Hematopoietic multipotent progenitor cell (in vitro differentiated cells): ENCODE measurements around the gene EME2. TPM values are rescaled to one million over a fixed set of nuclear protein-coding genes. Genes with fewer than 3 reads are reported as not detected.
A peak's percentile ranks its signal among the peaks of the same experiment; 100 is the strongest.

Source experiments
- DNase-seq, 3 donors: peaks; one replicate each; pipeline ENCODE4 v3.0.0-alpha.2; 2011 to 2015; ENCODE audit warnings: low read depth in 2 of 3, low spot score in 2 of 3
- total RNA-seq: library from RNA; depleted of rRNA; stranded (reverse); fragments of >200 nt; gene quantifications from one replicate; pipeline ENCODE4 v1.2.3, GENCODE V29; 2012

EME2 gene
- total RNA-seq, 1 donor = 17.2 TPM

DNA sequence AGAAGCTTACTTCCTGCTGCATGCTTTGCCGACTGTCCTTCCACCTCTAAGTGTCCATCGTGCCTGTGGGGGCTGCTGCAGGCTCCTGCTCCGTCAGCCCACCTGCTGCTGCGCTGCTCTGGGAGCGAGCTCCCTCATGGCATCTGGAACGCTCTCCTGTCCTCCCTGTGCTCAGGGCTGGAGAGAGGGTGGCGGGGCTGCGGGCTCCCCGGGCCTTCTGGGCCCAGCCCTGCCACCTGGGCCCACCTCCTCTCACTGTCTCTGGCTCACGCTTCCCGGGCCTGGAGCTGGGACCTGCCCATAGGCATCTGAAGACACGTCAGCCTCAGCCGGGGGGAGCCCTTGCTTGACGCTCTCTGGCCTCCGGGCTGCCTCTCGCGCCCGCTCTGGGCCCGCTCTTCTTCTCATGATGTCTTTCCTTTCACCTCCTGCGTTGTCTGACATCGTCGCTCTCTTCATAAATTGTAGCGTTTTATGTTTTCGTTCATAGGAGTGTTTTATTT, 28.2 kb upstream of the EME2 start:
- no peak for DNase-seq

DNA sequence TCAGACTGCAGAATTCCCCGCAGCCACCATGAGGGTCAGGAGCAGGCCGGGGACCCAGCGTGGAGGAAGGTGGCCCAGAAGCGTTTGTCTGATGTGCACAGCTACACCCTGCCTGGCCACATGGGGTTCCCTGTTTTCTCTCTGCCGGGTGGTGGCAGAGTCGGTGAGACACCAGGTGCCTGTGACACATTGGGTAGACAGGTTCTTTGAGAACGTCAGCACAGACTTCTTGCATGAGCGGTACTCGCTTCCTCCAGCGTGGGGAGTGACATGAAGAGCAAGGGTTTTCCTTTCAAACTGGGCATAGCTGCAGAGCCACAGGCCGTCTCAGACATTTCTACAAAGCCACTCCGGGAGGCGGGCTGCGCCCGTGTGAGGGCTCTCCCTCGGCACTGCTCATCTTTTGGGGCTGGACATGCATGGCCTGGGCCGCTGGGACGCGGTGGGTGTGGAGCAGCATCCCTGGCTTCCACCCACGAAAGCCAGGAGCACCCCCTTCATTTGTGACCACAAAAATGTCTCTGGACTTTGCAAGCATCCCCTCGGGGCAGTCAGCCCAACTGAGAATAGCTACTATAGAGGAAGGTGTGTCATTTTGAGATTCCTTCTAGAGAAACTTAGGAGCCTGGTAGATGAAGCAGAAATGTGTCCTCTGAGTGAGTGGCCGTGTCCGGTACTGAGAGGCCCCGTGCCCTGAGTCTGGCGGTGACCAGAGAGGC, 27.3 kb upstream of the EME2 start:
- DNase-seq = no peak

DNA sequence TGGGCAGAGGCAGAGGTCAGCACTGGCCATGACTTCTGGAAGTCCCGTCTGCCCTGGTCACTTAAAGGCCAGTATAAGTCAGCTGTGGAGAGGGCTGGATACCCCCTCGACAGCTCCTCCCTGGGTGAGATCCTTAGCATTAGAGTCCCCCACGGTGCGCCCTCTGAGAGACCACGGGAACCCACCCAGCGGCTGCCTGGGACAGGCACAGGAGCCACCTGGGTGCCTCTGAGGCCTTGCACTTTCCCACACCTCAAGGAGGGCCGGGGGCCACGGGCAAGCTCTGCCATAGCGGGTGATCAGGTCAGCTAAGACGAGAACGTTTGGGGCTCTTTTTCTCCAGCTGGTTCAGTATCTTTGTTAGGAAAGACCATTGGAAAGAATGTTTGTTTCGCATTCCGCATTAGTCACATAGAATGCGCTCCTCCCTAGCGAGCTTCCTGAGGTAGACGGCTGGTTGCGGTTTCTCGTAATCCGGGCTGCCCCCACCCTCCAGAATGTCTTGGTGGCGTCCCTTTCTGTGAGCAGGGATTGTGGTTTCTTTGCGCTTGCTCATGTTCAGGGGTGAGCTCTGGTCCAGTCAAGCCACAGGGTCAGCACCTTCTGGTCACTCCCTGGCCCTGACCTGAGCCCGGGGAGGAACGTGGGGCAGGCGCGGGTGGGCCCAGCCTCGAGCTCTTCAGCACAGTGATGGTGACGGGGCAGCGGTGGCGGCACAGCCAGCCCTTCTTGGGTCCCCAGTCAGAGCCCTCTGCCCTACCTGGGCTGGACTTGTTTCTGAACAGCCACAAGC, 26.5 kb upstream of the EME2 start:
- DNase-seq = no peak

DNA sequence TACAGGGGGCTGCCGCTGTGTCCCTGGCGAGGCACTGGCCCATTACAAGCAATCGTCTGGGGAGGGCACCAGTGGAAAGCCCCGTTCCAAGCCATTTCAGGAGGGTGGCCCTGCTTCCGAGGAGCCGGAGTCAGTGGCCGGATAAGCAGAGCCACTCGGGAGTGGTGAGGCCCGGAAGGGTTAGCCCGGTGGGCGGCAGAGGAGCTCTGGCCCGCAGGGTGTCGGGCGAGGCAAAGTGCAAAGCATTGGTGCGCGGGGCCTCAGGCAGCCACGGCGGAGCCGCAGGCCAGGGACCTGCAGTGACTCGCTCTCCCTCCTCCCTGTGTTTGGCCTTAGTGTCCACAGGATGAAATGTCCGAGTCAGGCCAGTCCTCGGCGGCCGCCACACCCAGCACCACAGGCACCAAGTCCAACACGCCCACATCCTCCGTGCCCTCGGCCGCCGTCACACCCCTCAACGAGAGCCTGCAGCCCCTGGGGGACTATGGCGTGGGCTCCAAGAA, 25.9 kb upstream of the EME2 start:
- no peak for DNase-seq

DNA sequence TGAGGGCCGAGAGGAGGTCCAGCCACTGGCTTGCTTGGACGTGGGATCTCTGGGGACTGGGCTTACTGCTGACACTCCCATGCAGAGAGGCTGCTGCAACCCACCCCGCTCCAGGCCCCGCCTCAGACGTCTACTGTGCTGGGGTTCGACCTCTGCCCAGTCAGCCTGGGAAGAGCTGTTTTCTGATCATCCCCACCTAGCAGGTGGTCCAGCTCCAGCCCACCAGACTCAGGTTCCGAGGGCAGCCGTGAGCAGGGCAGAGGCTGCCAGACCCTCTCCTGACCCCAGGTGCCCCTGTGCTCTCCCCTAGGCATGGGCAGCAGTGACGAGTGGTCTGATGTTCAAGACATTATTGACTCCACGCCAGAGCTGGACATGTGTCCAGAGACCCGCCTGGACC, 24.7 kb upstream of the EME2 start:
- DNase-seq = no peak

DNA sequence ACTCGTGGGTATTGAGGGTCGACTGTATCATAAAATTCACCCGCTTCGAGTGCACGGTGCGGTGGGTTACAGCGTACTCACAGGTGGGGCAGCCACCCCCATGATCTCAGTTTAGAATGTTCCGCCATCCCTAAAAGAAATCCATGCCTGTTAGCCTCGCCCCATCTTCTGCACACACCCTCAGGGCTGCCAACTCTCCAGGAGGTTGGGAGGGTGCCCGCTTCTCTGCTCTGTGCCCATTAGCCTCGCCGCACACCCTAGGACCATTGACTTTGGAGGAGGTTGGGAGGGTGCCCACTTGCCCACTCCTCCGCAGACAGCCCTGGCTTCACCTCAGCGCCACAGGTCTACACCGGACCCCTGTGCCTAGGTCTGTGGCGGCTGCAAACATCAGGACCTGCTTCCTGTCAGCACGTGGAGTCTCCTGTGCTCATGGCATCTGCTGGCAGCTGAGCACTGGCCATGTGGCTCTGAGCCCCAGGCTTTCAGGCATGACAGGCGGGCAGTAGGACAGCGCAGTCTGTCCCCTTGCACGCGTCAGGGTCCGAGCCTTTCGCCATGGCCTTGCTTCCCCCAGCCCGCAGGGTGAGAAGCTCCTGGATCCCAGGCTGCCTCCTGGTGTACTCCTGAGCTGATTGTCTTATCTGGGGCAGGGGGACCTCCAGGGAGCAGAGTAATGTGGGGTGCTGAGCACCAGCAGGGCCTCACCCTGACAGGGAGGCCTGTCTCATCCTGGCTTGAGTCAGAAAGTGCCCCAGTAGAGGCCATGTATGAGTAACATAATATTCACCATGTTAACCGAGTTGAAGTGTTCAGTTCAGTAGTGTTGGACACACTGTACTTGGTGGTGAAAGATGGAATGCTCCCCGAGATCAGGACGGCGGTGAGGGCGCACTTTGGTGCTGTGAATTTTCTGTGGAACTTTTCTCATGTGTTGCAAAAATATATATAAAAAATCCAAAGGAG, 23.2 kb upstream of the EME2 start:
- no peak for DNase-seq

DNA sequence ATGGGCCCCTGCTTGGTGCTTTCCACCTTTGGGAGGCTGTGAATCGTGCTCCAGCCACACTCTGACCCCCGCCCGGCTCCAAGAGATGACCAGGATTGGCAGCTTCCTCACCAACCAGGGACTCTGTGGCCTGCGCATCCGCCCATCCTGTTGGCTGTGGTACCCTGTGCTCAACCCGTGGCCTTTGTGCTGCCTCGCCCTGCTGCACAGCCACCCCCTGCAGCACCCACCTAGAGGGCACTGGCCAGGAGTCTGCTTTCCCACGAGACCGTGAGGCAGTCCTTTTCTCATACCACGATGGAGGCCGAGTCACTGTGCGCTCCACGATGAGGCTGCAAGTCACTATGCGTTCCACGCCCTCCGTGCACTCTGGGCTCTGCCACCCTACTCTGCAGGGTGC, 20.7 kb upstream of the EME2 start:
- DNase-seq = no peak

DNA sequence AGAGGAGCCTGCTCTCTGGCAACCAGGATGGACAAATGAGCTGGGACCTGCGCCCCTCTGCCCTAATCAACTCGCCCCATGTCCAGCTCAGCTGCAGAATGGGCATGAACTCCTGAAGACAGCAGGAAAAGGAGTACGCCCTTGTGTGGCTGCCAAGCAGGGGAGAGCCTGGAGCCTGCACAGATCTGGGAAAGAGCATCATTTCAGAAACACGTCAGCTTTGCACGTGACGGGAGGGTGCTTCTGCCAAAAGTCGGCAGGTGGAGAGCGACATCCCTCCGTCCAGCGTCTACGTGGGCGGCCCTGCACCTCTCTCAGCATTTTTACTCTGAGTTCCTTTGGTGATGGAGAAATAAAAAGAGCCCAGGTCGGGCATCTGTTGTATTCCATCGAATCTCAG, 19.8 kb upstream of the EME2 start:
- no peak for DNase-seq

DNA sequence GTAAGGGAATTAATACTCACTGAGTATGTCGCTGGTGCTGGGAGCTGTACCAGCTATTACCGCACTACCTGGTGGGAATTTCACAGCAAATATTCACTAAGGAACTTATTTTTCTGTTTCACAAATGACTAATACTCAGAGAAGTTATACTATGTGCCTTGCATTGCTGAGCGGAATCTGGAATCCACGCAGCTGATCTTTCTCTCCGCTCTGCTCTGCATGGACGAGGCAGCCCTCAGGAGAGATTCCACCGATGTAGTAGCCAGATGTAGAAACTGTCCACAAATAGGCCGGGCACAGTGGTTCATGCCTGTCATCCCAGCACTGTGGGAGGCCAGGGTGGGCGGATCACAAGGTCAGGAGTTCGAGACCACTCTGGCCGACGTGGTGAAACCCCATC, 18.4 kb upstream of the EME2 start:
- DNase-seq = no peak

DNA sequence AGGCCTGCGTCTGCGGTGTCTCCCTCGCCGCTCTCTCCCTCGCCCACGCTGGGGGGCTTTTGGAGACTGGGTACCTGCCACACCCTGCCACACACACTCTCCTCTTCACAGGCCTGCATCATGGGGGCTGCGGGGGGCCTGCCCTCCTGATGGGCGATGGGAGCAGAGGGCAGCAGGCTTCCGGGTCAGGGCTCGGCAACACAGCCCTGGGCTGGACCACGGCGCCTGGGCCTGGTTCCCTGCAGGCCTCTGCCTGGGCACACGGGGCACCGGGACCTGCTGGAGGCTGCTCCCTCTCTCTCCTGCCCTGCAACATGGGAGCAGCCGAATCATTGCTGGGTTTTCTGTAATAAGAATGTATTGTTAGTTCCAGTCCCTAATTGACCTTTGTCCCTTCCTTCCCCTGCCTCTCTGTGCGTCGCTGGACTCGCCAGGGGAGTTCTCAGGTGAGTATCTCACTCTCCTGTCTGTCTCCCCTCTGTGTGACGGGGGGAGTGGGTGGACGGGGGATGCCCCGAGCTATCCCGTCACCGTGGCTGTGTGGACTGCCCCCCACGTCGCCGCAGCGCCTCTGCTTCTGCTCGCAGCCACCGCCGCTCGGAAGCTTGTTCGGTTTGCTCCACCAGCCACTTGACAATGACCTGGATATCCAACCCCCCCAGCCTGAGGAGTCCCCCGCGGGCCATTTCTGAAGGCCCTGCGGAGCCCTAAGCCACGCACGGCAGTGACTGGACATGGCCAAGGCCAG, 14.7 kb upstream of the EME2 start:
- no peak for DNase-seq

DNA sequence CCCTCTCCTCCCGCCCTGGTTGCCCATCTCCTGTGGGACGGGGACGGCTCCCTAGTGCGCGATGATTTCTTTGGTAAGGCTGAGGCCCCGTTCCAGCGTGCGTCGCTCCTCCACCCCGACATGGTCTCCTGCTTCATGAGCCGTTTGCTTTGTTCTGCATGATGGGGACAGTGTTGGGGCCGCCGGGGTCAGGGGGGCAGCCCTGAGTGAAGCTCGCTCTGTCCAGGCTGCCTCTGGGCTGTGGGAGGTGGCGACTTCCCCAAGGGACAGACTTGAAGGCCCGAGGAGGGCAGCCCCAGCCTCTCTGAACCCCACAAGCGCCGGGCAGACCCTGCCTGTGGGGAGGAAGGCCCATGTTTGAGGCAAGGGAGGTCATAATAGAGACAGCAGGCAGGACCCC, 13.7 kb upstream of the EME2 start:
- no peak for DNase-seq

DNA sequence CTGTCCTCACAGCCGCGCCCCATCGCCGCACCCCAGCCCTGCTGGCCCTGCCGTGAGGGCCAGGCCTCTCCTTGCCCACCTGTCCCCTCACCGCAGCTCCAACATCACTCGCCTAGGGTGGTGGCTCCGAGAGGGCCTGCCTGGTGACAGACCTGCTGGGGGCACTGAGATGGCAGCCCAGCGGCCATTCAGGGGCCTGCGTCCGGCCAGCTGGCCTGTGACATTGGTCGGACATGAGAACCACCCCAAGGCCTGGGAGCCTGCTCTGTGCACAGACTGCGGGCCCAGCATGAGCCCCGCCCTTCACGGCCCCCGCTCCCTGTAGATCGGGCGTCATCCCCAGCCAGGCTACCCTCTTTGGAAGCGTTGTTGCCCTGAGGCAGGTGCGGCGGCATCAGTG, 13.1 kb upstream of the EME2 start:
- no peak for DNase-seq

DNA sequence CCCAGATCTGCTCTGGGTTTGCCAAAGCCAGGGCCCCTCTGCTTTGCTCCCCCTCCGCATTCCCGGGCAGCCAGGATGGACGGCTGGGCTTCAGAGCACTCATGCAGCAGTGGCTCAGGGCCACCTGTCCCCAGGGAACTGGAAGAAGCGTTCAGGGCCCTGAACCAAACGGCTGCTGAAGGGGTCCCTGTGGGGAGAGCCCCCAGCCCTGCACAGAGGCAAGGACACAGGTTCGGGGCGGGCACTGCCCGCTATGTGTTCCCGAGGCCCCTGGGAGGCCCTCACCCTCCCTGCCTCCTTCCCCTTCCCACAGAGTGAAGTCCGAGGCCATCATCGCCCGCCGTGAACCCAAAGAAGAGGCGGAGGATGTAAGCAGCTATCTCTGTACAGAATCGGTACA, 11.7 kb upstream of the EME2 start:
- no peak for DNase-seq

DNA sequence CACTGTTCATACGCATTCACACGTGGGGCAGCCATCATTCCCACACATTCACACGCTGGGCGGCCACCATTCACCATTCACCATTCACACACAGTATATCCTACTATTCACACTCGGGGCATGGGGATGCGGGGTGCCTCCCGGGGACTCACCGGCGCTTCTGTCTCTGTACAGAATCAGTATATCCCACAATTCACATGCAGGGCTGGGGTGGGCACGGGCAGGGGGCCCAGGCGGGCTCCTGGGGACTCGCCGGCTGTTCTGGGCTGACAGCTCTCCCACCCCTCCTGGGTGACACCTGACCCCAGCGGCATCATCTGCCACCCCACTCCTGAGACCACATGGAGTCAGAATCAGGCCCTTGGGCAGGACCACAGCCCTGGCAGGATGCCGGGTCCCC, 10.9 kb upstream of the EME2 start:
- DNase-seq = no peak

DNA sequence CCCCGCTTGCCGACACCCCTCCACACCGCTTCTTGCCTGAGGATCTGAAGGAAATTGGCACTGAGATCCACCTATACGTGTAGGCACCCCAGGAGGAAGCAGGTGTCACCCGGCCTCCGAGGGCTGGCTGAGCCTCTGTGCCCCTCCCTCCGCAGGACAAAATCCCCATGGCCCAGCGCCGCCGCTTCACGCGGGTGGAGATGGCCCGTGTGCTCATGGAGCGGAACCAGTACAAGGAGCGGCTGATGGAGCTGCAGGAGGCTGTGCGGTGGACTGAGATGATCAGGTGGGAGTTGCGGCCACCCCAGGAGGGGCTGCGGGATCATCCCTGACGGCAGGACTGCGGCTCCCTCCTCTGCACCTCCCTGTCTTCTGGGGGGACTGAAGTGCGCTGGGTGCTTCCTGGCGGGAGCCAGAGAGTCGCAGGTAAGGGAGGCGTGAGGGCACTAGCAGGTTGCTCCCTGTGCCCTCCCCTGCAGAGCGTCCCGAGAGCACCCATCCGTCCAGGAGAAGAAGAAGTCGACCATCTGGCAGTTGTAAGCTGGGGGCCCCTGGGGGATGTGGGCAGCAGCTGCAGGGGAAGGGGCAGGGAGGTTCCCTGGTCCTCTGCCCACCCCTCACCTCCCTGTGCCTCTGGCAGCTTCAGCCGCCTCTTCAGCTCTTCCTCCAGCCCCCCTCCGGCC, 10.3 kb upstream of the EME2 start:
- no peak for DNase-seq

DNA sequence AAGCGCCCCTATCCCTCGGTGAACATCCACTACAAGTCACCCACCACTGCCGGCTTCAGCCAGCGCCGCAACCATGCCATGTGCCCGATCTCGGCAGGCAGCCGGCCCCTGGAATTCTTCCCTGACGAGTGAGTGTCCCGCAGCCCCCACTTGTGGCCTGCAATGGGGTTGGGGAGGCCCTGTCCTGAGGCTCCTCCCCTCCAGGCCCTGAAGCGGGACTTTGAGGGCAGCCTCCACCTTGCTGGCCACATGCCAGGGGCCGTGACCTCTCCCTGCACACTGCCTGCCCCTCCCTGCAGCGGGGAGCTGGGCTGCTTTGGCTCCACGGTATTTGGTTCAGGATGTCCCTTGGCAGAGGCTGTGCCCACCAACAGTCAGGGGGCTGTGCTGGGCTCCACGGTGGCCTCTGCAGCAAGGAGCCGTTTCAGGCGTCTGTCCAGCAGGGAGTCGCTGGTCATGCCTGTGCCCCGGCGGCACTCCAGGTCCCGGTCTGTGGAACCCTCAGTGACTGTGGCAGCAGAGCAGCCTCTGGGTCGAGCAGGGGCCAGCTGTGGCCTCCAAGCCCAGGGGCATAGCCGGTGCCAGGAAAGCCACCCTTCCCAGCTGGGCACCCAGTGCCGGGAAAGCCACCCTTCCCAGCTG, 9.6 kb upstream of the EME2 start:
- DNase-seq = no peak

DNA sequence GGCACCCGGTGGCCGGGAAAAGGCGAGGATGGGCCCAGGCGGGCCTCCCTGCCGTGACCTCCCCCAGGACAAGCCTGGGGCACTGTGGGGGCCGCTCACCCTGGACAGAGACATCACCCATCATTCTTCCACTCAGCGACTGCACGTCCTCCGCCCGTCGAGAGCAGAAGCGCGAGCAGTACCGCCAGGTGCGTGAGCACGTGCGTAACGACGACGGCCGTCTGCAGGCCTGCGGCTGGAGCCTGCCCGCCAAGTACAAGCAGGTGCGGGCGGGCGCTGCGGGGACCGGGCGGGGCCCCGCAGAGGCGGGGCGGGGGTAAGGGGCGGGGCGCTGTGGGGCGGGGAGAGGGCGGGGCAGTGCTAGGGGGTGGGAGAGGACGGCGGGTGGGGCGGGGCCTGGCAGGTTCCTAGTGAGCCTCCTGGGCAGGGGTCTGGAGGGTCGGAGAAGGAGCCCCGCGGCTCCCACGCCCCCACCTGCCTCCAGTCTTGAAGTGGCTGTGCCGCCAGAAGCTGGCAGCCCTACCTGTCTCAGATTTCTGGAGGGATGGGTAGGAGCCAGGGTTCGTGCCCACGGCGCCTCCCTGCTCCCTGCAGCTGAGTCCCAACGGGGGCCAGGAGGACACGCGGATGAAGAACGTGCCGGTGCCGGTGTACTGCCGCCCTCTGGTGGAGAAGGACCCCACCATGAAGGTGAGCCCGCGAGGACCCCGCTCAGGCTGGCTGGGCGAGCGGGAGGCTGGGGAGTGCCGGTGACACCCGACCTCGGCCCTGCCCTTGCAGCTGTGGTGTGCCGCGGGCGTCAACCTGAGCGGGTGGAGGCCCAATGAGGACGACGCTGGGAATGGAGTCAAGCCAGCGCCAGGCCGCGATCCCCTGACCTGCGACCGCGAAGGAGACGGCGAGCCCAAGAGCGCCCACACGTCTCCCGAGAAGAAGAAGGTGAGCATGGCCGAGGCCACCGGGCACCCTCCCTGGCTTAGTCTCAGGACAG, 8.8 kb upstream of the EME2 start:
- DNase-seq = peak in 1 of 3 donors; percentile 12

DNA sequence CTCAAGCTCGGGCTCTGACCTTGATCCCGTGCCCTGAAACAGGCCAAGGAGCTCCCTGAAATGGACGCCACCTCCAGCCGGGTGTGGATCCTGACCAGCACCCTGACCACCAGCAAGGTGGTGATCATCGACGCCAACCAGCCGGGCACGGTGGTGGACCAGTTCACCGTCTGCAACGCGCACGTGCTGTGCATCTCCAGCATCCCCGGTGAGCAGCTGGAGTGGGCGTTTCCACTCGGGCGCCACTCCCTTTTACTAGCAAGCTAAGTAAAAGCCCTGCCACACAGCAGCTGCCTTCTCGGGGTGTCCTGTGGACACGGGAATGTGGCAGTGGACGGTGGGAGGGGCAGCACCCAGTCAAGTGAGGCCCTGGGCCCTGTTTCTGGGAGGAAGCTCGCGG, 7.6 kb upstream of the EME2 start:
- no peak for DNase-seq
